GM21576 (cell line): Measurements from ENCODE around the gene CEACAM1.
"Not testable (repeated sequence)": the region's sequence is repeated elsewhere in the genome, so short reads cannot be mapped to it uniquely, and the experiment has no call there.

Experiments used
- ATAC-seq: cut with Tn5 transposase; IDR thresholded peaks from one replicate; pipeline ENCODE4 v1.9.1; 2021; ENCODE audit warnings: mild to moderate bottlenecking, moderate library complexity; ENCODE audit not compliant: unreplicated experiment

CEACAM1 gene

GRCh38 chr19:42528354-42529247 is at the start of gene CEACAM1:
CEACAM1 (minus strand) TSS chr19:42528481; CDS start chr19:42528374, 107 bp downstream.
- no peak for ATAC-seq

- no peak for ATAC-seq
Observed at GRCh38 chr19:42577016-42577415, 48.7 kb upstream of the CEACAM1 start.

GRCh38 chr19:42576241-42576640 is 48.0 kb upstream of the CEACAM1 start:
- no peak for ATAC-seq

GRCh38 chr19:42573642-42574041 is 45.4 kb upstream of the CEACAM1 start:
- ATAC-seq = no peak

GRCh38 chr19:42571116-42571515 is 42.8 kb upstream of the CEACAM1 start:
- no peak for ATAC-seq

- no peak for ATAC-seq
Observed at GRCh38 chr19:42569193-42569592, 40.9 kb upstream of the CEACAM1 start.

- no peak for ATAC-seq
Observed at GRCh38 chr19:42568006-42568405, 39.7 kb upstream of the CEACAM1 start.

GRCh38 chr19:42567567-42567966 is 39.3 kb upstream of the CEACAM1 start:
- no peak for ATAC-seq

- ATAC-seq = no peak
Observed at GRCh38 chr19:42563352-42564210, 35.3 kb upstream of the CEACAM1 start.

- no peak for ATAC-seq
Observed at GRCh38 chr19:42561512-42561911, 33.2 kb upstream of the CEACAM1 start.

- no peak for ATAC-seq
Observed at GRCh38 chr19:42560731-42561130, 32.5 kb upstream of the CEACAM1 start.

- no peak for ATAC-seq
Observed at GRCh38 chr19:42558450-42559150, 30.3 kb upstream of the CEACAM1 start.

GRCh38 chr19:42557386-42557871 is 29.1 kb upstream of the CEACAM1 start:
- ATAC-seq = not testable (repeated sequence)

GRCh38 chr19:42555801-42556200 is 27.5 kb upstream of the CEACAM1 start:
- no peak for ATAC-seq

GRCh38 chr19:42555317-42555716 is 27.0 kb upstream of the CEACAM1 start:
- no peak for ATAC-seq

- no peak for ATAC-seq
Observed at GRCh38 chr19:42554046-42554575, 25.8 kb upstream of the CEACAM1 start.

GRCh38 chr19:42553292-42554045 is 25.2 kb upstream of the CEACAM1 start:
- ATAC-seq = no peak

GRCh38 chr19:42552086-42553065 is 24.1 kb upstream of the CEACAM1 start:
- ATAC-seq = no peak

- ATAC-seq = not testable (repeated sequence)
Observed at GRCh38 chr19:42550521-42550920, 22.2 kb upstream of the CEACAM1 start.
